Osteocyte (in vitro differentiated cells): ENCODE measurements around the gene LDHAL6A. TPM values are rescaled to one million over a fixed set of nuclear protein-coding genes. Genes with fewer than 3 reads are reported as not detected.
A peak's percentile ranks its signal among the peaks of the same experiment; 100 is the strongest.

Experiments used
- DNase-seq: peaks from one replicate; pipeline ENCODE4 v3.0.0; 2021; ENCODE audit warnings: mixed read lengths; ENCODE audit not compliant: unreplicated experiment; ENCODE audit errors: extremely low spot score
- H3K27ac Mint-ChIP-seq: one replicate; pipeline ENCODE4 v1.8.0; 2021; ENCODE audit warnings: mild to moderate bottlenecking, mixed read lengths; ENCODE audit not compliant: unreplicated experiment
- H3K27me3 Mint-ChIP-seq: one replicate; pipeline ENCODE4 v1.8.0; 2021; ENCODE audit warnings: mixed read lengths; ENCODE audit not compliant: unreplicated experiment
- H3K36me3 Mint-ChIP-seq: one replicate; pipeline ENCODE4 v1.8.0; 2021; ENCODE audit warnings: mixed read lengths; ENCODE audit not compliant: unreplicated experiment
- H3K4me1 Mint-ChIP-seq: one replicate; pipeline ENCODE4 v1.8.0; 2021; ENCODE audit warnings: mixed read lengths; ENCODE audit not compliant: unreplicated experiment
- H3K4me3 Mint-ChIP-seq: one replicate; pipeline ENCODE4 v1.8.0; 2021; ENCODE audit warnings: mild to moderate bottlenecking, moderate library complexity, mixed read lengths; ENCODE audit not compliant: unreplicated experiment
- H3K9me3 Mint-ChIP-seq: one replicate; pipeline ENCODE4 v1.8.0; 2021; ENCODE audit warnings: mixed read lengths; ENCODE audit not compliant: unreplicated experiment
- total RNA-seq: library from RNA; stranded (reverse); gene quantifications from 2 replicates; pipeline ENCODE4 v1.2.1, GENCODE V29; 2021
- TF ChIP-seq, protein P1 (sequence below): fragments of 200-600 bp; sonication (generic); IDR thresholded peaks from 2 replicates; pipeline ENCODE4 v1.5.0; 2021; ENCODE audit warnings: antibody characterized with exemption, mild to moderate bottlenecking, moderate library complexity

The LDHAL6A gene
- total RNA-seq, 1 donor from 2014 or later = not detected

DNA sequence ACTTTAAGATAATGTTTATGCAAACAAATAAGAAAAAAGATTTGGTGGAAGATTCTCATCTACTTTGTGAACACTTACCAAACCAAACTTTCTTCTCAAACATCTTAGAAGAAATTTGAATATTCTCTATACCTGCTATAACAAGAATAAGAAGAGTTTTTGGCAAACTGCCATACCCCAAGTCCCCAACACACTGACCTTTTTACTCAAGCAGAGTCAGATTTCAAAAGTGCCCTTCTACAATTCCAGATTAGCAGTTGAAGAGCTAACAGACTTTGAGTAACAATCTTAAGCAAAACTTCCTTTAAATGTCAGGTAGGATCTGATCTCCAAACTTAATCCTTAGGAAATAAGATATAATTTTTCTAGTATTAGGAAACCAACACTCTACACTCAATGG, 37.2 kb downstream of the LDHAL6A start:
- Mint-ChIP-seq H3K4me1 (peaks cover 27% of the 10 kb centered on the region), H3K4me3 (no peak overlapping the region), H3K27ac (peak overlapping the region; percentile 46), H3K27me3 (no peaks in the 10 kb centered on the region), H3K9me3 (no peaks in the 10 kb centered on the region), H3K36me3 (peaks cover 51% of the 10 kb centered on the region)
- DNase-seq = no peak
- TF ChIP-seq, protein P1, sequence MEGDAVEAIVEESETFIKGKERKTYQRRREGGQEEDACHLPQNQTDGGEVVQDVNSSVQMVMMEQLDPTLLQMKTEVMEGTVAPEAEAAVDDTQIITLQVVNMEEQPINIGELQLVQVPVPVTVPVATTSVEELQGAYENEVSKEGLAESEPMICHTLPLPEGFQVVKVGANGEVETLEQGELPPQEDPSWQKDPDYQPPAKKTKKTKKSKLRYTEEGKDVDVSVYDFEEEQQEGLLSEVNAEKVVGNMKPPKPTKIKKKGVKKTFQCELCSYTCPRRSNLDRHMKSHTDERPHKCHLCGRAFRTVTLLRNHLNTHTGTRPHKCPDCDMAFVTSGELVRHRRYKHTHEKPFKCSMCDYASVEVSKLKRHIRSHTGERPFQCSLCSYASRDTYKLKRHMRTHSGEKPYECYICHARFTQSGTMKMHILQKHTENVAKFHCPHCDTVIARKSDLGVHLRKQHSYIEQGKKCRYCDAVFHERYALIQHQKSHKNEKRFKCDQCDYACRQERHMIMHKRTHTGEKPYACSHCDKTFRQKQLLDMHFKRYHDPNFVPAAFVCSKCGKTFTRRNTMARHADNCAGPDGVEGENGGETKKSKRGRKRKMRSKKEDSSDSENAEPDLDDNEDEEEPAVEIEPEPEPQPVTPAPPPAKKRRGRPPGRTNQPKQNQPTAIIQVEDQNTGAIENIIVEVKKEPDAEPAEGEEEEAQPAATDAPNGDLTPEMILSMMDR = no peak

DNA sequence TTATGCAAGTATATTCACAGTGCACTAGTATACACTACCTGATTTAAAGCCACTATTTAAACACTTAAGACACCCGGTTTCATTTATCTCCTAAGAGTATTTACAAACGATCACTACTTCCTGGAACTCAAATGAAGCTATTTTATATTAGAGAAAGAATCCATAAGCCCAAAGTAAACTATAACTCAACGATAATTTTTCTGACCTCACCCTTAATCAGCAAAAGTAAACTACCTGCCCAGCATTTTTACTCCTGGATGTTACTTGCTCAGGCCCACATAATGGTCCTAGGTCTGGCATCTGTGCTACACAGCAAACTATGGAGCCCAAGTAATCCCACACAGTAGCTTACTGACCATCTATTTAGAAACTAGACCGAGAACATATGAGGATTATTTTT, 37.7 kb downstream of the LDHAL6A start:
- no peak for DNase-seq
- TF ChIP-seq, protein P1 = no peak
- peaks cover 27% of the 10 kb centered on the region for H3K4me1 Mint-ChIP-seq
- H3K27ac Mint-ChIP-seq = peak overlapping the region; percentile 8
- H3K9me3 Mint-ChIP-seq = no peaks in the 10 kb centered on the region
- H3K36me3 Mint-ChIP-seq = peaks cover 51% of the 10 kb centered on the region
- H3K27me3 Mint-ChIP-seq = no peaks in the 10 kb centered on the region
- no peak overlapping the region for H3K4me3 Mint-ChIP-seq

DNA sequence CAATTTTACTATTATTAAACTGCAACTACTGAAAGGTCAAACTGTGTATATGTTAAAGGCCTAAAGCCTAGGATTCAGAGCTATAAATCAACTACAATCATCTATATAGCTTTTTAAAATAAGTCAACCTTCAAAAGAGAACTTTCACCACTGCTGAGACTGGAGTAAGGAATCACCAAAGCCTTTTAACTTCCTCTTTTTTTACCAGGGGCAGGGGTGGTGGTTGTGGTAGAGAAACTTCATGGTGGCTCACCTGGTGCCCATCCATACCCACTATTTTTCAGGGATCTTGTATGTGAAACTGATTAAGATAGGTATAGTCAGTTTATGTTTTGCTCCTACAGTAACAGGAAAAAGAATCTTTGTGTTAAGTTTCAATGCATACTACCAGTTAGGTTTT, 39.6 kb downstream of the LDHAL6A start:
- TF ChIP-seq, protein P1 = no peak
- Mint-ChIP-seq H3K36me3 (peaks cover 54% of the 10 kb centered on the region), H3K27ac (peak overlapping the region; percentile 28), H3K4me3 (no peak overlapping the region), H3K4me1 (peaks cover 21% of the 10 kb centered on the region), H3K9me3 (no peaks in the 10 kb centered on the region), H3K27me3 (no peaks in the 10 kb centered on the region)
- no peak for DNase-seq

DNA sequence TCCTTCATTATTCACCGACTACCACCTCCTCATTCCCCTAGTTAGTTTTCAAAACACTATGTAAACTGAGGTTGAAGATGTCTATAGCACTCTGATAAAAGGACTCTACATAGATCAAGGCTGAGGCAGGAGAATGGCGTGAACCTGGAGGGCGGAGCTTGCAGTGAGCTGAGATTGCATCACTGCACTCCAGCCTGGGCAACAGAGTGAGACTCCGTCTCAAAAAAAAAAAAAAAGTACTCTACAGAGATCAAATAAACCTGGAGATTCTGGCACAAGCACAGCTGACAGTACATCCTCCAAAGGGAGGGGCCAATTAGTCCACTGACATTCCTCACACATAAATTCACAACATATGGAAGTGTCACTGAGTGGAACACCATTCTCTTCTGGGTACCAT, 40.0 kb downstream of the LDHAL6A start:
- Mint-ChIP-seq H3K27ac (peak overlapping the region; percentile 28), H3K9me3 (no peaks in the 10 kb centered on the region), H3K36me3 (peaks cover 54% of the 10 kb centered on the region), H3K4me1 (peaks cover 17% of the 10 kb centered on the region), H3K27me3 (no peaks in the 10 kb centered on the region), H3K4me3 (no peak overlapping the region)
- no peak for DNase-seq
- TF ChIP-seq, protein P1 = no peak

DNA sequence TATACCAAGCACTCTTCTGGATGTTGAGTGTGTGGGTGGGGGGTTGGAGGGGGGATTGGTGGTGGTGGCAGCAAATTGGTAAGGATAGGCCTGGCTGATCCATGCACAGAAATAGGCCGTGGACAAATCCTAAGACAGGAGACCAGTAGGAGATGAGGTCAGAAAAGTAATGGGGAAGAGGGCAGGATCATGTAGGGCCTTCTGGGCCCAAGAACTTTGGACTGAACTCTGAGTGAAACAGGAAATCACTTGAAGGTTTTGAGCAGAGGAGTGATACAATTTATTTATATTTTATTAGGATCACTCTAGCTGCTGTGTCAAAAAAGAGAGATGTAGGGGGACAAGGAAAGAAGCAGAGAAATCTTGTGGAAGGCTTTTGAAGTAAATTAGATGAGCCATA, 42.4 kb downstream of the LDHAL6A start:
- TF ChIP-seq, protein P1 = no peak
- Mint-ChIP-seq H3K27me3 (no peaks in the 10 kb centered on the region), H3K4me3 (no peak overlapping the region), H3K9me3 (peaks cover 5% of the 10 kb centered on the region), H3K36me3 (peaks cover 73% of the 10 kb centered on the region), H3K4me1 (peaks cover 6% of the 10 kb centered on the region), H3K27ac (no peak overlapping the region)
- DNase-seq = no peak
